ENCODE results near the gene TEDC2. TPM values are rescaled to one million over a fixed set of nuclear protein-coding genes. Genes with fewer than 3 reads are reported as not detected.

TEDC2 gene
- total and polyA plus RNA-seq, 9 of the 15 experiments (the other 6 are each of a cell fraction or from before 2014, with no cell fraction given): 0.75 to 57.0 (median 17.6) TPM

- TF ChIP-seq POLR2G (IDR thresholded peaks at IDR 0.05; ENCODE audit: low read depth, low read length): 0 out of 2 replicates have a peak, but pooled peaks have one; percentile 29
- no peak for TF ChIP-seq ZBTB33 (CRISPR knock-in tag; IDR thresholded peaks at IDR 0.05)
- TF ChIP-seq CTBP1 (IDR thresholded peaks at IDR 0.05; ENCODE audit: borderline replicate concordance): 0 out of 2 replicates have a peak, but pooled peaks have one; percentile 11
- TF ChIP-seq PTTG1 (tag; IDR thresholded peaks at IDR 0.05; ENCODE audit: low read depth): no peak
- peak; percentile 89 for TF ChIP-seq JUND (IDR thresholded peaks at IDR 0.05; ENCODE audit: borderline replicate concordance, low read depth, low read length)
- TF ChIP-seq JUND (tag; IDR thresholded peaks at IDR 0.05; ENCODE audit: borderline replicate concordance, low read depth, low read length): peak; percentile 70; the same call in 1 of the 3 replicates
- TF ChIP-seq ERF (CRISPR knock-in tag; IDR thresholded peaks at IDR 0.05): no peak
- no peak for TF ChIP-seq TCF7L2 (IDR thresholded peaks at IDR 0.05; ENCODE audit: low read depth, low read length)
- no peak for TF ChIP-seq SIN3A (IDR thresholded peaks at IDR 0.05; ENCODE audit: borderline replicate concordance in 2 of 2, control insufficient read depth in 1 of 2, low read depth in 2 of 2, low read length in 2 of 2)
- TF ChIP-seq JUN (IDR thresholded peaks at IDR 0.05; ENCODE audit: borderline replicate concordance, low read depth, low read length): peak; percentile 66; the same call in 1 of the 2 replicates
- TF ChIP-seq JUN (CRISPR knock-in tag; IDR thresholded peaks at IDR 0.05; ENCODE audit: borderline replicate concordance): no peak
- TF ChIP-seq SP1 (CRISPR knock-in tag; IDR thresholded peaks at IDR 0.05): peak; percentile 68
- TF ChIP-seq SRF (CRISPR knock-in tag; IDR thresholded peaks at IDR 0.05): 0 out of 4 replicates have a peak, but pooled peaks of 1 of the 2 experiments have one; percentile 14
- peak; percentile 60 for TF ChIP-seq FOSL1 (tag; conservative IDR thresholded peaks at IDR 0.05)
- peak; percentile 46 for TF ChIP-seq DPF2 (IDR thresholded peaks at IDR 0.05)
- TF ChIP-seq TFAP4 (CRISPR knock-in tag; IDR thresholded peaks at IDR 0.05; ENCODE audit: borderline replicate concordance): peak; percentile 48; the same call in 1 of the 2 replicates
- TF ChIP-seq CCNT2 (IDR thresholded peaks at IDR 0.05; ENCODE audit: borderline replicate concordance, extremely low read depth, insufficient read length, low read depth, low read length): peak; percentile 17
- 0 out of 2 replicates have a peak, but pooled peaks have one; percentile 14 for TF ChIP-seq EGR1 (conservative IDR thresholded peaks at IDR 0.05)
- TF ChIP-seq SMC3 (conservative IDR thresholded peaks at IDR 0.05; ENCODE audit: insufficient read depth, low read depth, low read length): no peak
- TF ChIP-seq U2AF1 (optimal IDR thresholded peaks at IDR 0.05; ENCODE audit: low read depth, low read length): no peak
- TF ChIP-seq ZFX (CRISPR knock-in tag; IDR thresholded peaks at IDR 0.05): 0 out of 2 replicates have a peak, but pooled peaks have one; percentile 43
- TF ChIP-seq CHD2 (IDR thresholded peaks at IDR 0.05; ENCODE audit: low read depth, low read length): peak; percentile 73
- peak; percentile 38 for TF ChIP-seq RBBP5 (IDR thresholded peaks at IDR 0.05; ENCODE audit: borderline replicate concordance, insufficient read depth, low read length, poor library complexity, severe bottlenecking)
- TF ChIP-seq USF1 (CRISPR knock-in tag; IDR thresholded peaks at IDR 0.05): no peak
These were observed 51.4 kb downstream of the TEDC2 start (continued) for GRCh38 chr16:2511128-2511800.

Data from K562 (cell line).